Stimulated activated memory B cell treated with anti-CD40 and anti-IgM and Interleukin-4, amounts not matched to agents 10 μg/mL and 1 μg/mL and 100 μg/mL, for 72 hours (primary cell): ENCODE results near the gene DSE.

Source experiments
- ATAC-seq: fragments of 150-1000 bp; cut with Tn5 transposase; 2 replicates; pipeline ENCODE4 v1.10.0; 2021
- H3K27ac Mint-ChIP-seq: one replicate; pipeline ENCODE4 v1.8.0; 2022; ENCODE audit warnings: mild to moderate bottlenecking, mixed read lengths
- H3K27me3 Mint-ChIP-seq: one replicate; pipeline ENCODE4 v1.8.0; 2022; ENCODE audit warnings: mixed read lengths
- H3K36me3 Mint-ChIP-seq: one replicate; pipeline ENCODE4 v1.8.0; 2022; ENCODE audit warnings: mixed read lengths
- H3K4me1 Mint-ChIP-seq: one replicate; pipeline ENCODE4 v1.8.0; 2022; ENCODE audit warnings: mixed read lengths
- H3K4me3 Mint-ChIP-seq: one replicate; pipeline ENCODE4 v1.8.0; 2022; ENCODE audit warnings: mild to moderate bottlenecking, moderate library complexity, mixed read lengths
- H3K9me3 Mint-ChIP-seq: one replicate; pipeline ENCODE4 v1.8.0; 2022; ENCODE audit warnings: mixed read lengths

The DSE gene

DNA sequence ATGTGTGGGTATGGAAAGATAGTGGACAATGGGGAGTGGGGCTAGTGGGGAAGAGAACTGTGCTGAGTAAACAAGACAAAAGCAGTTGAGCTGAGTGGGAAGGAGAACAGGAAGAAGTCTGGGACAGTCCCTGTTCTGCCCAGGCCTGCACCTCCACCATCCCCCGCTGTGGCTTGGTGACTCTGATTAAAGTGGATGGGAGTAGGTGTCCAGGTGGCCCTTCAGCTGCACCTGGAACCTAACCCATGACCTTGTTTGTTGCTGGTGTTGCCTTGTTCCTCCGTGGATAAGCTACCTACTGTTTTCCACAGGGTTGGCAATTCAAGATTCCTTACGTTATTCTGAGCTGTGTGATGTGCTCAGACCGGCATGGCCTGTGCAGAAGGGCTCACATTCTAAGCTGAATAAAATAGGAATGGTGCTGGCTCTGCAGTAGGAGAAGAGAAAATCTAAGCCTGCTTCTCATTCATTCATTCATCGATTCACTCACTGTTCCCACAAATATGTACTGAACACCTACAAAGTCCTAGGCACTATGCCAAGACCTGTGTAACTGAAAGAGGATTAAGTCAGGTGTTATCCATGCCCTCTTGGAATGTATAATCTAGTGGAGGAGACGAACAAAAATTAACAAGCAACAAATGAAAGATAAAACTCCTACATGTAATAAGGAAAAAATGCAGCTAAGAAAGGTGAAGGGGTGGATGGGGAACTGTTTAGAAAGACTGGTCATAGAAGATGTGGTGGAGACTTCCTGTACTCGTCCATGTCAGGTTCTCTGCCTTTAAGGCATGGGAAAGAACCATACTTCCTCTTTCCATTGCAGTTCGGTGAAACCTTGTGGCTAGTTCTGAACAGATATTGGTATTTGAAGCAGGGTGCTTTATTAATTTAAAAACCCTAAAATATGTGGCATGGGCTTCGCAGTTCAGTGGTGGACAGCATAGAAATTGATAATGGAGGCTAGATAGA lies 80.3 kb downstream of the DSE start:
- H3K9me3 Mint-ChIP-seq: no peaks in the 10 kb centered on the region
- ATAC-seq: peak; percentile 95

DNA sequence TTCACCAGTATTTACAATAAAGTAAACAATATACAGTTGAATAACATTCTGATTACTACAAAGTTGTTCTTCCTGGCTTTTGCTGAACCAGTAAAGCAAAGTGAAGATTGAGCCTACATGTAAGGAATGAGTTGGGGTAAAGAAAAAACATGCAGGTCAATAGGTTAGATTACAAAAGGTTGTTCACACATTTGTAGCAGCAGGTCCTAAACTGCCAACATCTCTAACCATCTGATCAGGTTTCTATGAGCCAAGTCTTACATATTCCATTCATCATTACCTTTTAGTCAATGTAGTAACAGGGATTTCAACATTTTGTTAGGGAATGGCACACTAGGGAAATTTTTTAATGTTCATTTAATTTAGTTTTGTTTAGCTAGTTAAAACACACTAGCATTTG lies 81.2 kb downstream of the DSE start:
- Mint-ChIP-seq H3K27ac (peak overlapping the region; percentile 73), H3K4me3 (no peak overlapping the region), H3K9me3 (no peaks in the 10 kb centered on the region), H3K36me3 (no peaks in the 10 kb centered on the region), H3K27me3 (no peaks in the 10 kb centered on the region), H3K4me1 (peaks cover 30% of the 10 kb centered on the region)
- no peak for ATAC-seq

More for the DNA sequence above, 80.3 kb downstream of the DSE start:
- peaks cover 30% of the 10 kb centered on the region for H3K4me1 Mint-ChIP-seq
- H3K36me3 Mint-ChIP-seq: no peaks in the 10 kb centered on the region
- peak overlapping the region; percentile 45 for H3K4me3 Mint-ChIP-seq
- peak overlapping the region; percentile 73 for H3K27ac Mint-ChIP-seq
- H3K27me3 Mint-ChIP-seq: no peaks in the 10 kb centered on the region

DNA sequence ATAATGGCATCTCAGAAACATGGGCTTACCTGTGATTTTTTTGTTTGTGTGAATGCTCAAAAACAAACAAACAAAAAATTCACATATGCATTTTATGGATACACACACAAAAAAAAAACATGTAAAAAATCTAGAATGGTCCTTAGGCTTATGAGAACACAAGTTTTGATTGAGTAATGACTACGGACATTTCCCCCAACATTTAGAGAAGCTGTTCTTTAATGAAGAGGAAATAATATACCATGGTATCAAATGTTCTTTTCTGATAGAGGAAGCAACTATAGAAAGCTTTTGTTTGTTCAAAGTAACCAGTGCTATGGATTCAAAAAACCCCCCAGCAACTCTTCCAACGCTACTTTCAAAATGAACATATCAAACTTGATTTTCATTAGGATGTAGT lies 81.8 kb downstream of the DSE start:
- H3K27ac Mint-ChIP-seq: no peak overlapping the region
- H3K9me3 Mint-ChIP-seq: no peaks in the 10 kb centered on the region
- no peak overlapping the region for H3K4me3 Mint-ChIP-seq
- ATAC-seq: no peak
- H3K4me1 Mint-ChIP-seq: peaks cover 30% of the 10 kb centered on the region
- no peaks in the 10 kb centered on the region for H3K27me3 Mint-ChIP-seq
- H3K36me3 Mint-ChIP-seq: no peaks in the 10 kb centered on the region

DNA sequence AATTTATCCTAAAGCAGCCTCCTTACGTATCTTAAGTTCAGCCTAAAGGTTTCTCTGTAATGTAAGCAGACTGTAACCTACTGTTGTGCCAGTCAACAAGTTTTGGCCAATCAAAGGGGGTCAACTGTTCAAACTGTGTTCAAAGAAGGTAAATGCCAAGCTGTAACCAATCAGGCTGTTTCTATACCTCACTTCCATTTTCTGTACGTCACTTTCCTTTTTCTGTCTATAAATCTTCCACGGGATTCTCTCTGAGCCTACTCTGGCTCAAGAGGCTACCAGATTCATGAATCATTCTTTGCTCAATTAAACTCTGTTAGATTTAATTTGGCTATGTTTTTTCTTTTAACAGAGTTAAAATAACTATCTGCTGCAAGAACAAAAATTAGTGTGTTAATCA lies 85.4 kb downstream of the DSE start:
- Mint-ChIP-seq H3K27ac (no peak overlapping the region), H3K36me3 (no peaks in the 10 kb centered on the region), H3K27me3 (no peaks in the 10 kb centered on the region), H3K4me1 (peaks cover 11% of the 10 kb centered on the region), H3K4me3 (no peak overlapping the region), H3K9me3 (no peaks in the 10 kb centered on the region)
- ATAC-seq: no peak

DNA sequence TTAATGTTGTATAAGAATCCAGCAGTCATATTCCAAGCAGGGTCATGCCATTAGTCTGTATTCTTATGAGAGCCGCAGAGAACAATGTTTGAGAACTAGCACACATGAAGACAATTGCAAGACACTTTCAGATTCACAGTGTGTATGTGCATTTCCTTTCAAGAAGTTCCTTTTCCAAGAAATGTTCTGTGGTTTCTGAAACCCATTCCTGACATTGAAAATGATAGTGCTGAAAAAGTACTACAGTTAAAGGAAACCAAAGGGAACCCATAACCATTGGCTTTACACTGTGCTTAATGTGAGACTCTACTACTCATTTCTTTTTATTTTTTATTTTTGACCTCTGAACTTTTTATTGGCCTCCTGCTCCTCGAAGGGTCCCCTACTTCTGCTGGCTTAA lies 86.2 kb downstream of the DSE start:
- Mint-ChIP-seq H3K9me3 (no peaks in the 10 kb centered on the region), H3K4me3 (no peak overlapping the region), H3K36me3 (no peaks in the 10 kb centered on the region), H3K27ac (no peak overlapping the region), H3K27me3 (no peaks in the 10 kb centered on the region), H3K4me1 (peaks cover 11% of the 10 kb centered on the region)
- ATAC-seq: no peak

DNA sequence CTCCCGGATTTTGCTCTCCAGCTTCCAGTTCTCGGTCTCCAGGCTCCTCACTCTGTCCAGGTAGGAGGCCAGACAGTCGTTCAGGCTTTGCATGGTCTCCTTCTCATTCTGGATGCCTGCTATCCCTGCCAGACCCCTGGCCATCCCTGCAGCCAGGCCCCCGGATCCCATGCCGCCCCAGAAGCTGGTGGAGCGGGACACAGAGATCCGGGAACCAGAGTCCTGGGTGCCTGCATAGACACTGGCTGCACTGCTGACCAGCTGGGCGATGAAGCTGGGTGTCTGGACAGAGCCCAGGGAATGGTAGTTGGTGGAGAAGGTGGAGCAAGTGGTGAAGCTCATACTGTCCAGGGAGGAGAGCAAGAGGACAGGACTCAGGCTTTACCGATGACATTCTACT lies 87.5 kb downstream of the DSE start:
- Mint-ChIP-seq H3K9me3 (no peaks in the 10 kb centered on the region), H3K36me3 (no peaks in the 10 kb centered on the region), H3K4me3 (no peak overlapping the region), H3K27me3 (no peaks in the 10 kb centered on the region), H3K27ac (no peak overlapping the region), H3K4me1 (peaks cover 11% of the 10 kb centered on the region)
- ATAC-seq: no peak

DNA sequence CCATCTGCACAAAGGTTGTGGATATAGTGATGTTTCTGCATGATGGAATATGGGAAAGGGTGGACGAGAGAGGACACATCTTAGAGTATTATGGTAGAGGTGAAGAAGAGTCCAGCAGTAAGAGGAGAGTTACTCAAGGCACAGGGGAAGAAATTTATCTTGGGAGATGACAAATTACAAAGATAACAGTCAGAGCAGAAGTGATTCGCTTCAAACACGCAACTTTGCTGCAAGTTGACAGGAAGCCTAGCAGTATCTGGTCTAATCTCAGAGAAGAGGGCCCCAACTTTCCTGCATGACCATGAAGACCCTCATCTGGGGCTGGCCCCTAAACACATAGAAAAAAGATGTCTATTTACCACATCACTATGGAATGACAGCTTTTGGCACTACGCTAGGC lies 89.2 kb downstream of the DSE start:
- Mint-ChIP-seq H3K27ac (no peak overlapping the region), H3K4me3 (no peak overlapping the region)

DNA sequence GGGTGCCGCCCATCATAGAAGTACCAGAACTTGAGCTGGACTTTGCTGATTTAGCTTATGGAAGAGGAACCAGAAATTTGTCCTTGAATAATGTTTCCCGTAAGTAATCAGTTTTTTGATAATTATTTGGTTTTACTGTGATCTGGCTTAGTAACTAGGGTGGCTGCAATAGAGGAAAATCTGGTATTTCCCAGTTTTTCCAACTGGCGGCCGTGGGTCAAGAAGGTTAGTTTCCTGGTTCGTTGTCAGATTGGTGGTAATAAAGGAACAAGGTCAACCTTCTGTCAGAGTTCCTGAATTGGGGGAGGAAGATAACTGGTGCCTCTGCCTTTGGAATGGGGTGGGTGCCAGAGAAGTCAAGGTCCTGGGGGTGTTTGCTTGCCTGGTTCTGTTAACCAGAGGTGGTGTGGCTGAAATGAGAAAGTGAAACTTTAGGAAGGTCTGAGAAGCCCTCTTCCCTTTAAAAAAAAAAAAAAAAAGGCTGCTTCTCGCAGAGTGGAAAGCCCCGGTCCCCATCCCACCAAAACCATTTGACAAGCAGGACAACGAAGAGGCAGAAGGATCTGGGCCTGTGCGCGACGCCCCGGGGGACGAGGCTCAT lies 90.7 kb downstream of the DSE start, which contains the start of gene CALHM6:
TSS of gene CALHM6 (plus strand) at position 45 of the 601 bp plus-strand sequence. CDS start at position 600, 555 bp downstream.
- Mint-ChIP-seq H3K4me3 (peak within 1 kb of the TSS; percentile 82), H3K9me3 (no peaks in the 10 kb centered on the region), H3K27ac (peak within 1 kb of the TSS; percentile 88), H3K36me3 (no peaks in the 10 kb centered on the region), H3K27me3 (no peaks in the 10 kb centered on the region), H3K4me1 (peaks cover 37% of the 10 kb centered on the region)
- no peak for ATAC-seq

More for the DNA sequence above, 89.2 kb downstream of the DSE start:
- H3K9me3 Mint-ChIP-seq: no peaks in the 10 kb centered on the region
- H3K27me3 Mint-ChIP-seq: no peaks in the 10 kb centered on the region
- peaks cover 23% of the 10 kb centered on the region for H3K4me1 Mint-ChIP-seq
- no peak for ATAC-seq
- H3K36me3 Mint-ChIP-seq: no peaks in the 10 kb centered on the region

DNA sequence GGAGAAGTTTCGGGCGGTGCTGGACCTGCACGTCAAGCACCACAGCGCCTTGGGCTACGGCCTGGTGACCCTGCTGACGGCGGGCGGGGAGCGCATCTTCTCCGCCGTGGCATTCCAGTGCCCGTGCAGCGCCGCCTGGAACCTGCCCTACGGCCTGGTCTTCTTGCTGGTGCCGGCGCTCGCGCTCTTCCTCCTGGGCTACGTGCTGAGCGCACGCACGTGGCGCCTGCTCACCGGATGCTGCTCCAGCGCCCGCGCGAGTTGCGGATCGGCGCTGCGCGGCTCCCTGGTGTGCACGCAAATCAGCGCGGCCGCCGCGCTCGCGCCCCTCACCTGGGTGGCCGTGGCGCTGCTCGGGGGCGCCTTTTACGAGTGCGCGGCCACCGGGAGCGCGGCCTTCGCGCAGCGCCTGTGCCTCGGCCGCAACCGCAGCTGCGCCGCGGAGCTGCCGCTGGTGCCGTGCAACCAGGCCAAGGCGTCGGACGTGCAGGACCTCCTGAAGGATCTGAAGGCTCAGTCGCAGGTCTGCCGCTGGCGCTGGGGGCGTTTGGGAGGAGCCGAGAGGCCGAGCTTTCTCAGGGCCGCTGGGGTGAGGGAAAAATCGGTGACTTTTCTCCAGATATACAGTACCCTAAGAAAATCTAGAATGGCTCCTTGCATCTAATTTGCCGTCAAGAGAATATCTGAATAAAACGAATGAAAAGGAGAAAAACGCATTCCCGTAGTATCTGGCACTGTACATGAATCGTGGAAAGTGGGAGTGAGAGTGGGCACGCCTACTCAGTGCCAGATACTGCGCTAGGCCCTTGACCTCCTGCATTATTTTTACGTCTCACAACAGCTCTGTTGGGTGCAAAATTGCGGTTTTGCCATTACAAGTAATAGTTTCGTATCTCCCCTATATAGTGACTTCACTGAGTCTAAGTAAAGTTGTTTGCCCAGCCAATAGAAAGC lies 91.5 kb downstream of the DSE start:
- no peaks in the 10 kb centered on the region for H3K27me3 Mint-ChIP-seq

DNA sequence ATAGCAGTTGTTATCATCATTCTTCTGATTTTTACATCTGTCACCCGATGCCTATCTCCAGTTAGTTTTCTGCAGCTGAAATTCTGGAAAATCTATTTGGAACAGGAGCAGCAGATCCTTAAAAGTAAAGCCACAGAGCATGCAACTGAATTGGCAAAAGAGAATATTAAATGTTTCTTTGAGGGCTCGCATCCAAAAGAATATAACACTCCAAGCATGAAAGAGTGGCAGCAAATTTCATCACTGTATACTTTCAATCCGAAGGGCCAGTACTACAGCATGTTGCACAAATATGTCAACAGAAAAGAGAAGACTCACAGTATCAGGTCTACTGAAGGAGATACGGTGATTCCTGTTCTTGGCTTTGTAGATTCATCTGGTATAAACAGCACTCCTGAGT lies 92.6 kb downstream of the DSE start:
- H3K9me3 Mint-ChIP-seq: no peaks in the 10 kb centered on the region
- no peak overlapping the region for H3K4me3 Mint-ChIP-seq
- ATAC-seq: no peak
- H3K36me3 Mint-ChIP-seq: no peaks in the 10 kb centered on the region
- no peaks in the 10 kb centered on the region for H3K27me3 Mint-ChIP-seq
- peaks cover 54% of the 10 kb centered on the region for H3K4me1 Mint-ChIP-seq
- H3K27ac Mint-ChIP-seq: no peak overlapping the region

More for the DNA sequence above, 91.5 kb downstream of the DSE start:
- no peaks in the 10 kb centered on the region for H3K9me3 Mint-ChIP-seq
- H3K4me3 Mint-ChIP-seq: peak overlapping the region; percentile 82
- H3K27ac Mint-ChIP-seq: peak overlapping the region; percentile 88
- no peaks in the 10 kb centered on the region for H3K36me3 Mint-ChIP-seq
- H3K4me1 Mint-ChIP-seq: peaks cover 44% of the 10 kb centered on the region
- peak; percentile 91 for ATAC-seq

DNA sequence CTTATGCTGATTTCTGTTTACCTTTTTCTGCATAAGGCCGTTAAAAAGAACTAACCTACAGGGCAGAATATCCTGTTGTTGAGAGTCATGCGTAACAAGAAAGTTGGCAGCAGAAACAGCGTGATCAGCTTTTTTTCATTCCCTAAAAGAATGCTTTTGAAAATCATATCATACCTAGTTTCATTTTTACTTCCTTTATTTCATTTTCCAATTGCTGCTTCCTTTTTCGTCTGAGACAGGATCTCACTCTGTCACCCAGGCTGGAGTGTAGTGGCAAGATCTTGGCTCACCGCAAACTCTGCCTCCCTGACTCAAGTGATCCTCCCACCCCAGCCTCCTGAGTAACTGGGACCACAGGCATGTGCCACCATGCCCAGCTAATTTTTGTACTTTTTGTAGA lies 94.5 kb downstream of the DSE start:
- H3K4me1 Mint-ChIP-seq: peaks cover 60% of the 10 kb centered on the region
- ATAC-seq: peak; percentile 73
- peak overlapping the region; percentile 11 for H3K4me3 Mint-ChIP-seq
- peak overlapping the region; percentile 81 for H3K27ac Mint-ChIP-seq
- no peaks in the 10 kb centered on the region for H3K36me3 Mint-ChIP-seq
- no peaks in the 10 kb centered on the region for H3K27me3 Mint-ChIP-seq
- H3K9me3 Mint-ChIP-seq: no peaks in the 10 kb centered on the region

DNA sequence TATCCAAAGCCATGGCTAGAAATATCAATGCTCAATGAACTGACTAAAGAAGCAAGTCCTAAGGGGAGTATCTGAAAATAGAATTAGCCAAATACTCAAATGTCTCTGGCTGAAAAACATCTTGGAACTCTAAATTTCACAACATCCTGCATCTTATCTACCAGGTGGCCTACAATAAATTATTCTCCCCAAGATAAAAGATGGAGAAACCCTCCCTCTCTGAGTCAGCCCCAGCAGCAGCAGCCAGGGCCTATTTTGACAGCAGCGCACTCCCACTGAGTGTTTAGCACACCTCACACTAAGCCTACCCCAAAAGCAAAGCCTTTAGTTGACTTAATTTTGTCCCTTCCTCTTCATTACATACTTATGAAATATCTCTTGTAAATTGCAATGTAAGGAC lies 96.3 kb downstream of the DSE start:
- H3K36me3 Mint-ChIP-seq: no peaks in the 10 kb centered on the region
- H3K4me1 Mint-ChIP-seq: peaks cover 48% of the 10 kb centered on the region
- H3K4me3 Mint-ChIP-seq: no peak overlapping the region
- H3K9me3 Mint-ChIP-seq: no peaks in the 10 kb centered on the region
- ATAC-seq: no peak
- H3K27me3 Mint-ChIP-seq: no peaks in the 10 kb centered on the region
- peak overlapping the region; percentile 70 for H3K27ac Mint-ChIP-seq

DNA sequence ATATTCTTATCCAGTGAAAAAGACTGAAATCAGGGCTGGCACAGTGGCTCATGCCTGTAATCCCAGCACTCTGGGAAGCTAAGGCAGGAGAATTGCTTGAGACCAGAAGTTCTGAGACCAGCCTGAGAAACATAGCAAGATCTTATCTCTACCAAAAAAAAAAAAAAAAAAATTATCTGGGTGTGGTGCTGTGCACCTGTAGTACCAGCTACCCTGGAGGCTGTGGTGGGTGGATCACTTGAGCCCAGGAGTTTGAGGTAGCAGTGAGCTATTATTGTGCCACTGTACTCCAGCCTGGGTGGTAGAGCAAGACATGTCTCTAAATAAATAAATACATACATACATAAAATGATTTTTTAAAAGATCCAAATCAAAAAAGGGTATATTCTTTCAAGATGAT lies 96.8 kb downstream of the DSE start:
- Mint-ChIP-seq H3K27ac (peak overlapping the region; percentile 70), H3K27me3 (no peaks in the 10 kb centered on the region), H3K4me3 (no peak overlapping the region), H3K9me3 (no peaks in the 10 kb centered on the region), H3K36me3 (no peaks in the 10 kb centered on the region), H3K4me1 (peaks cover 48% of the 10 kb centered on the region)
- ATAC-seq: peak; percentile 29

DNA sequence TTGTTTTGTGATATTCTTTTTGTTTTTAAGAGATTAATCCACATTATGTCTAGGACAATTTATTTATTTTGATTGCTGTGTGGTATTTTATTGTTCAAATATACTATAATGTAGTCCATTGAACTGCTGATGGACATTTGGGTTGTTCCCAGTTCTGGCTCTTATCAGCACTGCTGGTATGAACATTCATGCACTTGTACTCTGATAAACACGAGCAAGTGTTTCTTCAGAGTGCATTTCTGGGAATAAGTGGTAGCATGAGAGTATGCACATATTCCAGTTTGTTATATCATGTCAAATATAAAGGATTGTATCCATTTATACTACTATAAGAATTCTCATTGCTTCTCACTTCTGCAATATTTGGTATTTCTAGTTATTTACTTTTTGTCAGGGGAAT lies 97.5 kb downstream of the DSE start:
- no peak overlapping the region for H3K4me3 Mint-ChIP-seq
- H3K27ac Mint-ChIP-seq: peak overlapping the region; percentile 25
- H3K9me3 Mint-ChIP-seq: no peaks in the 10 kb centered on the region
- ATAC-seq: no peak
- no peaks in the 10 kb centered on the region for H3K27me3 Mint-ChIP-seq
- H3K4me1 Mint-ChIP-seq: peaks cover 51% of the 10 kb centered on the region
- no peaks in the 10 kb centered on the region for H3K36me3 Mint-ChIP-seq

DNA sequence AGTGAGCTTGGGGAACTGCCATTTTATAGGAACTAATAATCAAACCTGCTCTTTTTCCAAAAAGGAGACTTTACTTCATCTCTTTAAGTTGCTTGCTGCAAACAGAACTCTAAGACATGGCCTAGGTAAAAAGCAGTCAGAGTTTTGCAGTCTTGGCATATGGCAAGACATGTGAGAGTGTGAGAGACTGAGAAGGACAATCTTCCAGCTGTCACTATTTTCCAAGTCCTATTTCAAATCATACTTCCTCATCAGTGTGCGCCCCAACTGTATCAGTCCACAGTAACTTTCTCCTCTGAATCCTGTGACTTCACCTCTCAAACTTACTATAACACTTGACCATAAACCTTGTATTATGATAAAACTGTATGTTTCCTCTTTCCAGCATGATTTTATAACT lies 100.8 kb downstream of the DSE start:
- no peak overlapping the region for H3K4me3 Mint-ChIP-seq
- H3K36me3 Mint-ChIP-seq: no peaks in the 10 kb centered on the region
- ATAC-seq: no peak
- peak overlapping the region; percentile 19 for H3K27ac Mint-ChIP-seq
- no peaks in the 10 kb centered on the region for H3K9me3 Mint-ChIP-seq
- peaks cover 51% of the 10 kb centered on the region for H3K4me1 Mint-ChIP-seq
- no peaks in the 10 kb centered on the region for H3K27me3 Mint-ChIP-seq
